ENCODE data around the gene CNFN. TPM values are rescaled to one million over a fixed set of nuclear protein-coding genes. Genes with fewer than 3 reads are reported as not detected.

CNFN gene
- total RNA-seq, 1 experiment from 2014 or later = 4.6 TPM

DNA sequence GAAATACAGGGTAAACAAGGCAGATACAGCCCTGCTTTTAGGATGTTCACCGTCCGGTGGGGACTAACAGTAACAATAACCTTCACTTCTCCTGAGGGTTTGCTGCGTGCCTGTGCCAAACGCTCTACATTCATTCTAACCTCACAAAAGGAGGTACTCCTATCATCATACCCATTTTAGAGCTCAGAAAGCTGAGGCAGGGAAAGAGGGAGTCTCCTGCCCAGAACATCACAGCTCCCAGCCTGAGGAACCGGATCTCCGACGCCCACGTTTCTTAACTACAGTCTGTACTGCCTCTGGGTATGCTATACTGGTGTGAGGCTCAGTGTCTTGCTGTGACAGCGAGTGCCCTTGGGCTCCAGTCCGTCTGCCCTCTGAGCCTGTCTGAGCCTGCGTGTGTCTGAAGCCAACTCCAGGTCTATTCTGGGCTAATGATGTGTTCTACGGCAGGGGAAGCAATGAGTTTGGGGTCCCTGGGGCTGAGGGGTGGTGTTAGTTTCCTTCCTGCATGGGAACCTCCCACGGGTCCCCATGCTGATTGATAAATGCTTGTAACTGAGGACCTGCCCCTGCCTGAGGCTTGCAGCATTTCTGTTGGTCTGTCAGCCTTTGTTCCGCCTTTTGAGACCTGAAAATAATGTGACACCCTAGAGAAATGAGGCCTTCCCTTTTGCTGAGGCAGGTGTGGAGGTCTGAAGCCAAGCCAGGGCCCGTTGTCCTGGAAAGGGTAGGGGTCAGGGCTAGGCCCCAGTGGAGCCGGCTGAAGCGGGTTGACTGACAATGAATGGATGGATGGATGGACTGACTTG is 32.2 kb upstream of the CNFN start:
- in situ Hi-C loops (cut with HindIII; ENCODE audit: low pct_unique_long_range_greater_than_20kb, low sequenced_read_pairs) = no loop called here
- Histone ChIP-seq H3K36me3 (ENCODE audit: control insufficient read depth, insufficient read depth, low read length) (no peaks in the 10 kb centered on the region), H3K4me3 (ENCODE audit: low read depth in 2 of 2, low read length in 2 of 2) (peak overlapping the region; percentile 49 to 53), H3K27me3 (ENCODE audit: control insufficient read depth, insufficient read depth, low read length) (no peaks in the 10 kb centered on the region), H3K4me1 (ENCODE audit: control insufficient read depth, insufficient read depth, low read length) (no peaks in the 10 kb centered on the region; the same call in 1 of the 2 replicates), H3K9me3 (ENCODE audit: control insufficient read depth, insufficient read depth, low read depth, low read length) (no peaks in the 10 kb centered on the region), H3K27ac (ENCODE audit: low read length) (no peak overlapping the region)
- no TSS peak for BruUV-seq (replicated peaks)
- ChIA-PET CTCF (interaction anchor here (1.4 kb wide), 1 partner anchor 19 kb away, joined by 3 read pairs; no protein-coding TSS in a partner anchor), POLR2A (no interaction called here)
- TF ChIP-seq SIN3A (IDR thresholded peaks at IDR 0.05; ENCODE audit: borderline replicate concordance, insufficient read depth, low read depth, low read length) = no peak
- TF ChIP-seq, protein P1, sequence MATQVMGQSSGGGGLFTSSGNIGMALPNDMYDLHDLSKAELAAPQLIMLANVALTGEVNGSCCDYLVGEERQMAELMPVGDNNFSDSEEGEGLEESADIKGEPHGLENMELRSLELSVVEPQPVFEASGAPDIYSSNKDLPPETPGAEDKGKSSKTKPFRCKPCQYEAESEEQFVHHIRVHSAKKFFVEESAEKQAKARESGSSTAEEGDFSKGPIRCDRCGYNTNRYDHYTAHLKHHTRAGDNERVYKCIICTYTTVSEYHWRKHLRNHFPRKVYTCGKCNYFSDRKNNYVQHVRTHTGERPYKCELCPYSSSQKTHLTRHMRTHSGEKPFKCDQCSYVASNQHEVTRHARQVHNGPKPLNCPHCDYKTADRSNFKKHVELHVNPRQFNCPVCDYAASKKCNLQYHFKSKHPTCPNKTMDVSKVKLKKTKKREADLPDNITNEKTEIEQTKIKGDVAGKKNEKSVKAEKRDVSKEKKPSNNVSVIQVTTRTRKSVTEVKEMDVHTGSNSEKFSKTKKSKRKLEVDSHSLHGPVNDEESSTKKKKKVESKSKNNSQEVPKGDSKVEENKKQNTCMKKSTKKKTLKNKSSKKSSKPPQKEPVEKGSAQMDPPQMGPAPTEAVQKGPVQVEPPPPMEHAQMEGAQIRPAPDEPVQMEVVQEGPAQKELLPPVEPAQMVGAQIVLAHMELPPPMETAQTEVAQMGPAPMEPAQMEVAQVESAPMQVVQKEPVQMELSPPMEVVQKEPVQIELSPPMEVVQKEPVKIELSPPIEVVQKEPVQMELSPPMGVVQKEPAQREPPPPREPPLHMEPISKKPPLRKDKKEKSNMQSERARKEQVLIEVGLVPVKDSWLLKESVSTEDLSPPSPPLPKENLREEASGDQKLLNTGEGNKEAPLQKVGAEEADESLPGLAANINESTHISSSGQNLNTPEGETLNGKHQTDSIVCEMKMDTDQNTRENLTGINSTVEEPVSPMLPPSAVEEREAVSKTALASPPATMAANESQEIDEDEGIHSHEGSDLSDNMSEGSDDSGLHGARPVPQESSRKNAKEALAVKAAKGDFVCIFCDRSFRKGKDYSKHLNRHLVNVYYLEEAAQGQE (IDR thresholded peaks at IDR 0.05; ENCODE audit: insufficient read depth in 1 of 2, low read depth in 2 of 2, low read length in 1 of 2) = no peak
- no peak for TF ChIP-seq TCF7L2 (IDR thresholded peaks at IDR 0.05; ENCODE audit: low read depth, low read length)
- TF ChIP-seq, protein P2, sequence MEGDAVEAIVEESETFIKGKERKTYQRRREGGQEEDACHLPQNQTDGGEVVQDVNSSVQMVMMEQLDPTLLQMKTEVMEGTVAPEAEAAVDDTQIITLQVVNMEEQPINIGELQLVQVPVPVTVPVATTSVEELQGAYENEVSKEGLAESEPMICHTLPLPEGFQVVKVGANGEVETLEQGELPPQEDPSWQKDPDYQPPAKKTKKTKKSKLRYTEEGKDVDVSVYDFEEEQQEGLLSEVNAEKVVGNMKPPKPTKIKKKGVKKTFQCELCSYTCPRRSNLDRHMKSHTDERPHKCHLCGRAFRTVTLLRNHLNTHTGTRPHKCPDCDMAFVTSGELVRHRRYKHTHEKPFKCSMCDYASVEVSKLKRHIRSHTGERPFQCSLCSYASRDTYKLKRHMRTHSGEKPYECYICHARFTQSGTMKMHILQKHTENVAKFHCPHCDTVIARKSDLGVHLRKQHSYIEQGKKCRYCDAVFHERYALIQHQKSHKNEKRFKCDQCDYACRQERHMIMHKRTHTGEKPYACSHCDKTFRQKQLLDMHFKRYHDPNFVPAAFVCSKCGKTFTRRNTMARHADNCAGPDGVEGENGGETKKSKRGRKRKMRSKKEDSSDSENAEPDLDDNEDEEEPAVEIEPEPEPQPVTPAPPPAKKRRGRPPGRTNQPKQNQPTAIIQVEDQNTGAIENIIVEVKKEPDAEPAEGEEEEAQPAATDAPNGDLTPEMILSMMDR (IDR thresholded peaks at IDR 0.05) = no peak
- no peak for TF ChIP-seq POLR2AphosphoS5 (IDR thresholded peaks at IDR 0.05; ENCODE audit: low read depth, low read length)
- DNase-seq (ENCODE audit: low read depth, low spot score) (no peak), ATAC-seq (no peak)
- intact Hi-C loops (cut with micrococcal nuclease; ENCODE audit: unreplicated experiment) = no loop called here

DNA sequence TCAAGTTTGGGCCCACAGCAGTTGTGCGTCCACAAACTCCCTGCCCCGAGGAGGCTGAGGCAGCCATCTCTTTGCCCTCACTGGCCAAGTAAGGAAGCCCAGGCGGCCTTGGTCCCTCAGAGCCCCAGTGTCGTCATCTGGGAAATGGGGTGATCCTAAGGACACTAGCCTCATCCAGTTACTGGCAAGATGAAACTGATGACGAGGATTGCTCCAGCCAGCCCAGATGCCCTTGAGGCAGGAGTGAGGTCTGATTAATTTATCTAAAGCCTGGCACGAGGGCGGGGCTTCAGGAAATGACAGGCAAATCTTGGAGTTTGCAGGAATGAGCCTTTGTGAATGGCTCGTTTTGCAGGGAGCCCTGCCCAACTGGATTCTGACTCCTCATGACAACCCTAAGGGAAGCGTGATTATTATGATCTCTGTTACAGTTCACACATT is 31.5 kb upstream of the CNFN start:
- no peak overlapping the region for H3K27ac ChIP-seq (ENCODE audit: low read length)
- CTCF ChIA-PET = interaction anchor here (1.0 kb wide), 1 partner anchor 17 kb away, joined by 3 read pairs; no protein-coding TSS in a partner anchor
- H3K4me1 ChIP-seq (ENCODE audit: control insufficient read depth, insufficient read depth, low read length) = no peaks in the 10 kb centered on the region; the same call in 1 of the 2 replicates
- H3K9me3 ChIP-seq (ENCODE audit: control insufficient read depth, insufficient read depth, low read depth, low read length) = no peaks in the 10 kb centered on the region
- in situ Hi-C loops (cut with HindIII; ENCODE audit: low pct_unique_long_range_greater_than_20kb, low sequenced_read_pairs) = no loop called here
- BruUV-seq (replicated peaks) = no TSS peak
- POLR2A ChIA-PET = no interaction called here
- no peak overlapping the region for H3K4me3 ChIP-seq (ENCODE audit: low read depth in 2 of 2, low read length in 2 of 2)
- intact Hi-C loops (cut with micrococcal nuclease; ENCODE audit: unreplicated experiment) = no loop called here
- no peak for ATAC-seq
- TF ChIP-seq, protein P2 (IDR thresholded peaks at IDR 0.05) = no peak
- TF ChIP-seq, protein P1 (IDR thresholded peaks at IDR 0.05; ENCODE audit: insufficient read depth in 1 of 2, low read depth in 2 of 2, low read length in 1 of 2) = no peak
- no peak for TF ChIP-seq TCF7L2 (IDR thresholded peaks at IDR 0.05; ENCODE audit: low read depth, low read length)
- no peak for DNase-seq (ENCODE audit: low read depth, low spot score)
- H3K36me3 ChIP-seq (ENCODE audit: control insufficient read depth, insufficient read depth, low read length) = no peaks in the 10 kb centered on the region
- H3K27me3 ChIP-seq (ENCODE audit: control insufficient read depth, insufficient read depth, low read length) = no peaks in the 10 kb centered on the region

All from Panc1 (cell line).